ENCODE results near the gene HOXB3.

The HOXB3 gene

DNA sequence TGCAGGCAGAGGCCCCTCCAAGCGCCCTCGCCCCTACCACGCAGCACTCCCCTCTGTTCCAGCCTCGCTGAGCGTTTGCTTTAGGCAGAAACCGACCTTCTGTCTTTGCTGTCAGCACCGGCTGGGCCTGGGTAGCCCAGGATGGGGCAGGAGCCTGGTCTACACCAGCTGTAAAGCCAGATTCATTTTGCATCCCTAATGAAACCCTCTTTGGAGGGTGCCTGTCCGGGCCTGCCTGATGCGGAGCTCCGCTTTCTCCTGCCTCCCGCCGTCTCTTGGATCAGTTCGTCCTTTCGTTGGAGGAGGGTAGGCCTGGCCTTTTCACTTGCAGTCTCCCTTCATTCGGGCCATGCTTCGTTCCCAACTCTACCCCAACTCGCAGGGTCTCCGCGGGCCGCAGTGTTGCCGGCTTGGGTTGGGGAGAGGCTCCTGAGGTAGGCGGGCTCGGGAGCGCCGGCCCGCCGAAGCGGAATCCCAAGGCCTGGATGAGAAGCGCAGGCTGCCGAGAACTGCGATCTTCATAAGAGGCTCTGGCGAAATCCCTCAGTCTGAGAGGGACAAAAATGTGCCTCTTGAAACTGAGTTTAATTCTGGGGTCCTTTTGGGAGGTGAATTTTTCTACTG, 29.9 kb upstream of the HOXB3 start:
- DNase-seq (ENCODE audit: low read depth) = no peak
- H3K4me3 ChIP-seq (ENCODE audit: control insufficient read depth, low read depth, low read length) = no peak overlapping the region
- TF ChIP-seq, protein P1, sequence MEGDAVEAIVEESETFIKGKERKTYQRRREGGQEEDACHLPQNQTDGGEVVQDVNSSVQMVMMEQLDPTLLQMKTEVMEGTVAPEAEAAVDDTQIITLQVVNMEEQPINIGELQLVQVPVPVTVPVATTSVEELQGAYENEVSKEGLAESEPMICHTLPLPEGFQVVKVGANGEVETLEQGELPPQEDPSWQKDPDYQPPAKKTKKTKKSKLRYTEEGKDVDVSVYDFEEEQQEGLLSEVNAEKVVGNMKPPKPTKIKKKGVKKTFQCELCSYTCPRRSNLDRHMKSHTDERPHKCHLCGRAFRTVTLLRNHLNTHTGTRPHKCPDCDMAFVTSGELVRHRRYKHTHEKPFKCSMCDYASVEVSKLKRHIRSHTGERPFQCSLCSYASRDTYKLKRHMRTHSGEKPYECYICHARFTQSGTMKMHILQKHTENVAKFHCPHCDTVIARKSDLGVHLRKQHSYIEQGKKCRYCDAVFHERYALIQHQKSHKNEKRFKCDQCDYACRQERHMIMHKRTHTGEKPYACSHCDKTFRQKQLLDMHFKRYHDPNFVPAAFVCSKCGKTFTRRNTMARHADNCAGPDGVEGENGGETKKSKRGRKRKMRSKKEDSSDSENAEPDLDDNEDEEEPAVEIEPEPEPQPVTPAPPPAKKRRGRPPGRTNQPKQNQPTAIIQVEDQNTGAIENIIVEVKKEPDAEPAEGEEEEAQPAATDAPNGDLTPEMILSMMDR (conservative IDR thresholded peaks at IDR 0.05; ENCODE audit: control insufficient read depth, insufficient read depth, low read depth, low read length) = no peak

DNA sequence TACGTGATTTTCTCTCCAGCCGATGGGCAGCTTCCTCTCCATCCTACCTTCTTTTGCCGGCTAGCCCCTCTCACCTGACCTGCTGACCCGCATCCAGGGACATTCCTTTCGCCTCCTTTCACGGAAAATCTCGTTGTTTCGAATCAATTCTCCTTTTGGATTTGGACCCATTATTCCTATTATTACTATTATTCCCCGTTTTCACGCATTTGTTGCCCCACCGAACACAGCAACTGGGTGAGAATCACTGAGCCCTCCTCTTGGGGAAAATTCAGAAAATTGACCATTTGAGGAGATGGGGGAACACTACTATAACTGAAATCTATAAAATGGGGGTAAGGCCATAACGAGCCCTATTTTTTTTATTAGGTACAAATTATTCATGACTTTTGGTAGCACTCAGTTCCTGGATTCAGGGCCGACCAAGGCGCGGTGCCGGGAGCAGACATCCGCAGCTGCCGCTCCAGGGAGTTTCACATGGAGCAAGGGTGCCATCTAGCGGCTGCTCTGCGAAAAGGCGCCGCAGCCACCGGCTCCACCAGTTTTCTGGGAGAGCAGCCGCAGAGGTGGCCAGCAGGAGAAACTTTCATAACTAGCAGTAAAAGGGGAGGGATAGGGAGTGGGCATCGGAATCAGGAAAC, 28.3 kb upstream of the HOXB3 start:
- peak; percentile 78 for DNase-seq (ENCODE audit: low read depth)
- TF ChIP-seq, protein P1 (conservative IDR thresholded peaks at IDR 0.05; ENCODE audit: control insufficient read depth, insufficient read depth, low read depth, low read length) = peak; percentile 91
- H3K4me3 ChIP-seq (ENCODE audit: control insufficient read depth, low read depth, low read length) = no peak overlapping the region

DNA sequence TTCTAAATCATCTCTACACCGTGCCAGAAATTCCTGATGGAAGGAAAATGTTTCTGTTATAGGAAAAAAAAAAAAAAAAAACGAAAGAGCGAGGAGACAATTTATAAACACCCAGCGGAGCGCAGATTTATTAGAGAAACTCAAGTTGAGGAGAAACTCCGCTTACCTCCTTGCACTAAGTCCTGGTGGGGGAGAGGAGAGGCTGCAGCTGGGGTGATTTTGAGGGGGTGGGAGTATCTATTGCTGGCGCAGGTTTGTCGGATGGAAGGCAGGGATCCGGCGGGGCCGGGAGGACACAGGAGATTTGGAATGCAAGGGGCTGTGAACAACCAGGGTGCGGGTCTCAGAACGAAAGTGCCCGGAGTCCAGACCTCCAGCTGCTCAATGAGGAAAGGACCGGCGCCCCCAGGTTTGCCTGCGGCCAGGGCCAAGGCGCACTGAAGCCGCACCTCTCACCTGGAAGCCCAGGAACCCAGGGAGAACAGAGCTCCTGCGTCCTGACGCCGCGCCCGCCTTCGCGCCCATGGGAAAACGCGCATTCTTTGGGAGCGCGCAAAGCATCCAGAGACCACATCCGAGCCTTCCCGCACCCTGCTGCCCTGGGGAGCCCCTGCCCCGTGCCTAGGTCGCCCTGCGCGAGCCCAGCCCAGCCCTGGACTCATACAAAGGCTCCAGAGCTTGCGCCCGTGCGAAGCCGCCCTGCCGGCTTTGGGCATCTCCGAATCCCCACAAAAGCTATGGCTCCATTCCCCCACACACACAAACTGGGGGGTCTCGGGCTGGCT, 27.6 kb upstream of the HOXB3 start:
- DNase-seq (ENCODE audit: low read depth) = no peak
- no peak overlapping the region for H3K4me3 ChIP-seq (ENCODE audit: control insufficient read depth, low read depth, low read length)
- TF ChIP-seq, protein P1 (conservative IDR thresholded peaks at IDR 0.05; ENCODE audit: control insufficient read depth, insufficient read depth, low read depth, low read length) = no peak

DNA sequence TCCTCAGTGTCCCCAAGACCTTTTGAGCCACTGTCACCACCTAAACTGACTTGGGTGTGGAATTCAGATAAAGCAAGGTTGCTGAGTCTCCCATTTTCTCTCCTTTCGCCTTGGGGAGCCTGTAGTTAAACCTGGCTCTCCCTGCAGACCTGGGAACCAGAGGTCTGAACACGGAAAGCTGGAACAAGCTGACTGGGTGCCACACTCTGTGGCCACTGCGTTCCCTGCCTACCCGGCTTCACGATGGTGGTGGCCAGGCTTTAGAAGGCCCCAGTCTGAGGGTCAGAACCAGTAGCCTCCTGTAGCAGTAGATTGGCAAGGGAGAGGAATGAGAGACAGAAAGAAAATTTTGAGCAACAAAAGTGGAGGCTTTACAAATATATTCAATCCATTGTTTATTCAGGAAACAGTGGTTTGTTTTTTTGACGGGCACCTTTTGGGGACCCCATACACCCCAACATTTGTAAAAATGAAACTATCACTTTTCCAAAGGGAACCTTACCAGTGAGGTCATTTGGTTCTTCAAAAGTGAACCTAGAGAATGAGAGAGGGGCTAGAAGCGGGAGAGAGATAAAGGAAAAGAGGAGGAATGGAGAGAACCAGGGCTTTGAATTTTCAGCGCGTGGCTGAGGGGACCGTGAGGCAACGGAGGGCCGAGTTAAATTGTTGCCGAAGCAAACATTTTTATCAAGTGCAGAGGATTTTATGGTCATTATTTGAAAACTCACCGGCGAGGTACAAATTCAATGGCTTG, 26.9 kb upstream of the HOXB3 start:
- TF ChIP-seq, protein P1 (conservative IDR thresholded peaks at IDR 0.05; ENCODE audit: control insufficient read depth, insufficient read depth, low read depth, low read length) = no peak
- DNase-seq (ENCODE audit: low read depth) = no peak
- no peak overlapping the region for H3K4me3 ChIP-seq (ENCODE audit: control insufficient read depth, low read depth, low read length)

DNA sequence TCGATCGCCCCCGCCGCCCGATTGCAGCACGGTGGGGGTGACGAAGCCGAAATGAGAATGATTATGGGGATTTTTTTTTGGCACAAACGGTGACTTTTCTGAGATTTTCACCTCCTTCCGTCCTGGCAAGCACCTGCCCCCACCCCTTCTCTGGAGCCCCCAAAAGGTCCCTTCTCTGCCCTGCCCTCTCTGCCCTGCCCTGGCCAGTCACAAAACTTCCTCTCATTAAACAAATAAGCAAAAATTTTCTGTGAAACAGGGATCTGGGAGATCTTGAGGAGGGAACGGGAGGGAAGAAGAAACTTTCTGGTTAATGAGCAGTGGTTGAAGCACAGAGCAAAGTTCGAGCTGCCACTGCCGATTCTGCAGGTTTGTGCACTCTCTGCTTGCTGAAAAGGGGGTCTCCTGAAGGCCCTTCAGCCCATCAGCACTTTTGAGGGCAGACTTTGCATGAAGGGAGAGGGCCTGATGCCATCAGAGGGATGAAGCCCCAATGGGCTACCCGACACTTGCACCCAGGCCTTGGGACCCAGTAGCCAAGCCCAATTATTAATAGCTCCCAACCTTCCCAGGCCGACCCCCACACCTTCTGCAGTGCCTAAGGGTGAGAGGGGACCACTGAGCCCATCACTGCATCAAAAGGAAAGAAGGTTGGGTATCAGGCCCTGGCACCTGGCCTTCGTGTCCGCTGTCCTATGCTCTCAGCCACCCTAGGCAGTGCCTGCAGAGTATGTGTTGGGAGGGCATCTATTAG, 26.1 kb upstream of the HOXB3 start:
- no peak for DNase-seq (ENCODE audit: low read depth)

More for the DNA sequence above, 26.1 kb upstream of the HOXB3 start:
- TF ChIP-seq, protein P1 (conservative IDR thresholded peaks at IDR 0.05; ENCODE audit: control insufficient read depth, insufficient read depth, low read depth, low read length) = no peak
- no peak overlapping the region for H3K4me3 ChIP-seq (ENCODE audit: control insufficient read depth, low read depth, low read length)
